ENCODE measurements around the gene PTH2R. TPM values are rescaled to one million over a fixed set of nuclear protein-coding genes. Genes with fewer than 3 reads are reported as not detected.

Gene PTH2R
- total and polyA plus RNA-seq, 9 of the 15 experiments (the other 6 are each of a cell fraction or from before 2014, with no cell fraction given) = 2.7 to 8.8 (median 4.2) TPM

DNA sequence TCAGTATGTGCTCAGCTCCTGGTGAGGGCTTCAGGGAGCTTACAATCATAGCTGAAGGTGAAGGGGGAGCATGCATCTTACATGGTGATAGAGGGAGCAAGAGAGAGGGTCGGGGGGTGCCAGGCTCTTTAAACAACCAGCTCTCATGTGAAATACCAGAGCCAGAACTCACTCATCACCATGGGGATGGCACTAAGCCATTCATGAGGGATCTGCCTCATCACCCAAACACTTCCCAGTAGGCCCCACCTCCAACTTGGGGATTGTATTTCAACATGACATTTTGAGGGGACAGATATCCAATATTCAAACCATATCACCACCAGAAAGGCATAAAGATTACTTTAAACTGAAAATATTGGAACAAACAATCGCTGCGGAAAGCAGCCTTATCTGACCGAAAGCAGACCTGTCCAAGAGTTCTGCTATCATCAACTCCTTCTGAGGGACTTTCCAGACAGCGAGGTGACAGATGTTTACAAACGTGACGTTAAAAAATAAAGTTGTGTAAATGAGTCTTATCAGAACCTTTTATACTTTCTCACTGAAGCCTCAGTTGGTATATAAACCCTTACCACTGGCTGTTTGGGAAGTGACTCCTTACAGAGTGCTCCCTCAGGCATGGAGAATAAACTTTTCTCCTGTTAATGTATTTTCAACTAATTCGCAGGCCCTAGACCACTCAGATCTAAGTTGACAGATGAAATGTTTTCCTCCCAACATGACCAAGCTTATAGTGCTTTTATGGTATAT, 35.5 kb upstream of the PTH2R start (continued):
- TF ChIP-seq SMC3 (conservative IDR thresholded peaks at IDR 0.05; ENCODE audit: insufficient read depth, low read depth, low read length) (no peak), NBN (IDR thresholded peaks at IDR 0.05; ENCODE audit: low read depth) (no peak), SNIP1 (IDR thresholded peaks at IDR 0.05; ENCODE audit: low read depth) (no peak), POLR2G (IDR thresholded peaks at IDR 0.05; ENCODE audit: low read depth, low read length) (no peak), TEAD2 (tag; IDR thresholded peaks at IDR 0.05) (no peak), PPARD (CRISPR knock-in tag; IDR thresholded peaks at IDR 0.05) (no peak), RFX1 (IDR thresholded peaks at IDR 0.05) (peak; percentile 37; the same call in 1 of the 2 replicates), HEY1 (CRISPR knock-in tag; IDR thresholded peaks at IDR 0.05; ENCODE audit: borderline replicate concordance) (no peak), ETV1 (tag; conservative IDR thresholded peaks at IDR 0.05; ENCODE audit: low read depth) (no peak), KLF1 (tag; IDR thresholded peaks at IDR 0.05) (no peak), ZKSCAN8 (CRISPR knock-in tag; IDR thresholded peaks at IDR 0.05) (no peak), NR1H2 (CRISPR knock-in tag; IDR thresholded peaks at IDR 0.05) (no peak), FOXA3 (CRISPR knock-in tag; conservative IDR thresholded peaks at IDR 0.05 in 1 of 2, IDR thresholded peaks at IDR 0.05 in 1 of 2) (peak in 1 of 2 experiments; percentile 62; a peak in 2 of 4 replicates), TCF3 (CRISPR knock-in tag; IDR thresholded peaks at IDR 0.05) (peak; percentile 91), SAFB2 (IDR thresholded peaks at IDR 0.05; ENCODE audit: borderline replicate concordance, low read depth, low read length, severe bottlenecking) (no peak), CEBPG (CRISPR knock-in tag; IDR thresholded peaks at IDR 0.05) (no peak), CEBPG (tag; conservative IDR thresholded peaks at IDR 0.05 in 1 of 2, IDR thresholded peaks at IDR 0.05 in 1 of 2) (no peak), TEAD4 (IDR thresholded peaks at IDR 0.05; ENCODE audit: low read length) (peak; percentile 88), TEAD4 (CRISPR knock-in tag; IDR thresholded peaks at IDR 0.05; ENCODE audit: borderline replicate concordance) (no peak), HDAC3 (IDR thresholded peaks at IDR 0.05; ENCODE audit: borderline replicate concordance, partially characterized antibody) (no peak)
- TF ChIP-seq, protein P1, sequence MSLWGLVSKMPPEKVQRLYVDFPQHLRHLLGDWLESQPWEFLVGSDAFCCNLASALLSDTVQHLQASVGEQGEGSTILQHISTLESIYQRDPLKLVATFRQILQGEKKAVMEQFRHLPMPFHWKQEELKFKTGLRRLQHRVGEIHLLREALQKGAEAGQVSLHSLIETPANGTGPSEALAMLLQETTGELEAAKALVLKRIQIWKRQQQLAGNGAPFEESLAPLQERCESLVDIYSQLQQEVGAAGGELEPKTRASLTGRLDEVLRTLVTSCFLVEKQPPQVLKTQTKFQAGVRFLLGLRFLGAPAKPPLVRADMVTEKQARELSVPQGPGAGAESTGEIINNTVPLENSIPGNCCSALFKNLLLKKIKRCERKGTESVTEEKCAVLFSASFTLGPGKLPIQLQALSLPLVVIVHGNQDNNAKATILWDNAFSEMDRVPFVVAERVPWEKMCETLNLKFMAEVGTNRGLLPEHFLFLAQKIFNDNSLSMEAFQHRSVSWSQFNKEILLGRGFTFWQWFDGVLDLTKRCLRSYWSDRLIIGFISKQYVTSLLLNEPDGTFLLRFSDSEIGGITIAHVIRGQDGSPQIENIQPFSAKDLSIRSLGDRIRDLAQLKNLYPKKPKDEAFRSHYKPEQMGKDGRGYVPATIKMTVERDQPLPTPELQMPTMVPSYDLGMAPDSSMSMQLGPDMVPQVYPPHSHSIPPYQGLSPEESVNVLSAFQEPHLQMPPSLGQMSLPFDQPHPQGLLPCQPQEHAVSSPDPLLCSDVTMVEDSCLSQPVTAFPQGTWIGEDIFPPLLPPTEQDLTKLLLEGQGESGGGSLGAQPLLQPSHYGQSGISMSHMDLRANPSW (CRISPR knock-in tag; IDR thresholded peaks at IDR 0.05) = no peak
- TF ChIP-seq, protein P2, sequence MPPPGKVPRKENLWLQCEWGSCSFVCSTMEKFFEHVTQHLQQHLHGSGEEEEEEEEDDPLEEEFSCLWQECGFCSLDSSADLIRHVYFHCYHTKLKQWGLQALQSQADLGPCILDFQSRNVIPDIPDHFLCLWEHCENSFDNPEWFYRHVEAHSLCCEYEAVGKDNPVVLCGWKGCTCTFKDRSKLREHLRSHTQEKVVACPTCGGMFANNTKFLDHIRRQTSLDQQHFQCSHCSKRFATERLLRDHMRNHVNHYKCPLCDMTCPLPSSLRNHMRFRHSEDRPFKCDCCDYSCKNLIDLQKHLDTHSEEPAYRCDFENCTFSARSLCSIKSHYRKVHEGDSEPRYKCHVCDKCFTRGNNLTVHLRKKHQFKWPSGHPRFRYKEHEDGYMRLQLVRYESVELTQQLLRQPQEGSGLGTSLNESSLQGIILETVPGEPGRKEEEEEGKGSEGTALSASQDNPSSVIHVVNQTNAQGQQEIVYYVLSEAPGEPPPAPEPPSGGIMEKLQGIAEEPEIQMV (tag; conservative IDR thresholded peaks at IDR 0.05; ENCODE audit: low read depth) = no peak
- TF ChIP-seq, protein P3, sequence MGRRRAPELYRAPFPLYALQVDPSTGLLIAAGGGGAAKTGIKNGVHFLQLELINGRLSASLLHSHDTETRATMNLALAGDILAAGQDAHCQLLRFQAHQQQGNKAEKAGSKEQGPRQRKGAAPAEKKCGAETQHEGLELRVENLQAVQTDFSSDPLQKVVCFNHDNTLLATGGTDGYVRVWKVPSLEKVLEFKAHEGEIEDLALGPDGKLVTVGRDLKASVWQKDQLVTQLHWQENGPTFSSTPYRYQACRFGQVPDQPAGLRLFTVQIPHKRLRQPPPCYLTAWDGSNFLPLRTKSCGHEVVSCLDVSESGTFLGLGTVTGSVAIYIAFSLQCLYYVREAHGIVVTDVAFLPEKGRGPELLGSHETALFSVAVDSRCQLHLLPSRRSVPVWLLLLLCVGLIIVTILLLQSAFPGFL (CRISPR knock-in tag; IDR thresholded peaks at IDR 0.05) = no peak
